HL-60 (cell line): ENCODE results near the gene BAG3.

ENCODE experiments used
- CTCF ChIP-seq: IDR thresholded peaks from one replicate; pipeline ENCODE4 v1.5.1; 2011; ENCODE audit warnings: low read length, control low read depth, inconsistent platforms; ENCODE audit not compliant: insufficient read depth
- GABPA ChIP-seq: IDR thresholded peaks from 2 replicates; pipeline ENCODE4 v1.6.1; 2012; ENCODE audit warnings: low read depth

GRCh38 chr10:119673271-119673670 is 22.1 kb downstream of the BAG3 start:
- TF ChIP-seq GABPA = no peak
- TF ChIP-seq CTCF = no peak
